Endometrial microvascular endothelial cells (primary cell): ENCODE data around the gene BICRA. TPM values are rescaled to one million over a fixed set of nuclear protein-coding genes. Genes with fewer than 3 reads are reported as not detected.
"Not testable (repeated sequence)": the region's sequence is repeated elsewhere in the genome, so short reads cannot be mapped to it uniquely, and the experiment has no call there.

Source experiments
- in situ Hi-C: cut with HindIII; loops from 2 replicates; pipeline ENCODE4 v1.10.0; 2017; ENCODE audit warnings: low sequenced_read_pairs, low pct_unique_long_range_greater_than_20kb; ENCODE audit errors: inconsistent ontology term
- total RNA-seq: library from RNA; depleted of rRNA; stranded (reverse); fragments of >200 nt; gene quantifications from one replicate; pipeline ENCODE4 v1.2.3, GENCODE V29; 2015; ENCODE audit errors: inconsistent ontology term

BICRA gene
- total RNA-seq, 1 donor from 2014 or later: 2.6 TPM

GRCh38 chr19:47653856-47654255, 44.9 kb downstream of the BICRA start:
- in situ Hi-C loops: no loop called here

GRCh38 chr19:47657719-47658118, 48.8 kb downstream of the BICRA start:
- in situ Hi-C loops: no loop called here

GRCh38 chr19:47658431-47659348, 49.8 kb downstream of the BICRA start:
- in situ Hi-C loops: no loop called here

GRCh38 chr19:47660435-47660832, 51.5 kb downstream of the BICRA start:
- in situ Hi-C loops: no loop called here

- in situ Hi-C loops: no loop called here
These were observed 52.2 kb downstream of the BICRA start for GRCh38 chr19:47661161-47661560.

GRCh38 chr19:47661611-47662010, 52.7 kb downstream of the BICRA start:
- in situ Hi-C loops: no loop called here

- in situ Hi-C loops: no loop called here
These were observed 54.5 kb downstream of the BICRA start for GRCh38 chr19:47663435-47663910.

- in situ Hi-C loops: no loop called here
These were observed 55.2 kb downstream of the BICRA start for GRCh38 chr19:47663911-47664771.

- in situ Hi-C loops: not testable (repeated sequence)
These were observed 59.6 kb downstream of the BICRA start for GRCh38 chr19:47668556-47668955.

GRCh38 chr19:47670736-47671135, 61.8 kb downstream of the BICRA start:
- in situ Hi-C loops: no loop called here

GRCh38 chr19:47671499-47671898, 62.6 kb downstream of the BICRA start:
- in situ Hi-C loops: no loop called here

- in situ Hi-C loops: no loop called here
These were observed 64.5 kb downstream of the BICRA start for GRCh38 chr19:47673426-47673825.

- in situ Hi-C loops: no loop called here
These were observed 65.6 kb downstream of the BICRA start for GRCh38 chr19:47674548-47674947.

- in situ Hi-C loops: no loop called here
These were observed 66.3 kb downstream of the BICRA start for GRCh38 chr19:47675271-47675670.

GRCh38 chr19:47675859-47676258, 66.9 kb downstream of the BICRA start:
- in situ Hi-C loops: no loop called here

- in situ Hi-C loops: no loop called here
These were observed 67.9 kb downstream of the BICRA start for GRCh38 chr19:47676811-47677210.

GRCh38 chr19:47679251-47679900, 70.4 kb downstream of the BICRA start:
- in situ Hi-C loops: no loop called here

GRCh38 chr19:47679922-47680857, 71.3 kb downstream of the BICRA start:
- in situ Hi-C loops: no loop called here
